Naive B cell (primary cell): Measurements from ENCODE around the gene ANKRD40CL. TPM values are rescaled to one million over a fixed set of nuclear protein-coding genes. Genes with fewer than 3 reads are reported as not detected.
A peak's percentile ranks its signal among the peaks of the same experiment; 100 is the strongest.

Source experiments
- ATAC-seq, 2 donors: fragments of 150-1000 bp; cut with Tn5 transposase; 2 replicates each; pipeline ENCODE4 v1.10.0; 2021; ENCODE audit warnings: low read depth in 2 of 2, mild to moderate bottlenecking in 2 of 2, moderate library complexity in 2 of 2
- DNase-seq: peaks from one replicate; pipeline ENCODE4 v3.0.0; 2022
- H3K27ac Mint-ChIP-seq, 6 donors: one replicate each; pipeline ENCODE4 v1.8.0; 2020 to 2022; ENCODE audit warnings: mild to moderate bottlenecking in 6 of 6, mixed read lengths in 6 of 6, moderate library complexity in 5 of 6, inconsistent platforms in 2 of 6
- H3K27me3 Mint-ChIP-seq, 3 donors: one replicate each; pipeline ENCODE4 v1.8.0; 2021 to 2022; ENCODE audit warnings: mixed read lengths in 3 of 3, mild to moderate bottlenecking in 1 of 3
- H3K36me3 Mint-ChIP-seq, 2 donors: one replicate each; pipeline ENCODE4 v1.8.0; 2020 to 2022; ENCODE audit warnings: mixed read lengths in 2 of 2, inconsistent platforms in 1 of 2, mild to moderate bottlenecking in 1 of 2
- H3K4me1 Mint-ChIP-seq, 3 donors: one replicate each; pipeline ENCODE4 v1.8.0; 2020 to 2022; ENCODE audit warnings: mixed read lengths in 3 of 3, inconsistent platforms in 1 of 3, mild to moderate bottlenecking in 1 of 3, moderate library complexity in 1 of 3
- H3K4me3 Mint-ChIP-seq, 8 donors: one replicate each; pipeline ENCODE4 v1.8.0; 2020 to 2022; ENCODE audit warnings: mild to moderate bottlenecking in 8 of 8, mixed read lengths in 8 of 8, moderate library complexity in 8 of 8, inconsistent platforms in 2 of 8
- H3K9me3 Mint-ChIP-seq, 7 donors: one replicate each; pipeline ENCODE4 v1.8.0; 2020 to 2022; ENCODE audit warnings: mixed read lengths in 7 of 7, mild to moderate bottlenecking in 5 of 7, inconsistent platforms in 2 of 7, moderate library complexity in 1 of 7
- polyA plus RNA-seq, 6 donors: library from polyadenylated mRNA; unstranded; fragments of 300-500 nt; fragmentation: Illumina TruSeq; gene quantifications; one replicate each; pipeline ENCODE4 v1.2.3, GENCODE V29; 2021; ENCODE audit warnings: low read depth in 6 of 6

ANKRD40CL gene
- polyA plus RNA-seq, 6 donors from 2014 or later, result not detected

DNA sequence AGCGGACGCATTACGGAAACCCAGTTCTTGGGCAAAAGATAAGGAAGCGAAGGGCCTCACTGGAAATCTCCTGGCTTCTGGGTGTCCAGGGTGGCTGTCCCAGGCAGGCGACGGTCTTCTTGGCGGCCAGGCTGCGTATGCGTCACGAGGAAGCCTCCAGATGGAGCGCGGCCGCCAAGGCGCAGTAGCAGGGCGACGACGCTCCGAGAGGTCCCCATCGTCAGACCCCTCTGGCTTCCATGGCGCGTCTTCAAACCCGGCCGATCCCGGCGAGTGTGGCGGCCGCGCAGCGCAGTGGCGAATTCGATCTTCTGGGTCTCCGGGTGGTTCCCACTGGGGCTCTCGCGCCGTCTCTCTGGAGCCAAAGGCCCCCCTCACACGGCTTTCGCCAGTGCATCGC is 13.8 kb upstream of the ANKRD40CL start:
- Mint-ChIP-seq H3K9me3 (no peaks in the 10 kb centered on the region), H3K36me3 (no peaks in the 10 kb centered on the region), H3K4me1 (peaks cover 5 to 6% (median 5%) of the 10 kb centered on the region in 3 donors), H3K27me3 (peaks cover 2 to 14% (median 5%) of the 10 kb centered on the region in 3 donors), H3K27ac (no peak overlapping the region), H3K4me3 (peak overlapping the region in 1 of 8 donors; percentile 60)
- no peak for DNase-seq
- no peak for ATAC-seq

DNA sequence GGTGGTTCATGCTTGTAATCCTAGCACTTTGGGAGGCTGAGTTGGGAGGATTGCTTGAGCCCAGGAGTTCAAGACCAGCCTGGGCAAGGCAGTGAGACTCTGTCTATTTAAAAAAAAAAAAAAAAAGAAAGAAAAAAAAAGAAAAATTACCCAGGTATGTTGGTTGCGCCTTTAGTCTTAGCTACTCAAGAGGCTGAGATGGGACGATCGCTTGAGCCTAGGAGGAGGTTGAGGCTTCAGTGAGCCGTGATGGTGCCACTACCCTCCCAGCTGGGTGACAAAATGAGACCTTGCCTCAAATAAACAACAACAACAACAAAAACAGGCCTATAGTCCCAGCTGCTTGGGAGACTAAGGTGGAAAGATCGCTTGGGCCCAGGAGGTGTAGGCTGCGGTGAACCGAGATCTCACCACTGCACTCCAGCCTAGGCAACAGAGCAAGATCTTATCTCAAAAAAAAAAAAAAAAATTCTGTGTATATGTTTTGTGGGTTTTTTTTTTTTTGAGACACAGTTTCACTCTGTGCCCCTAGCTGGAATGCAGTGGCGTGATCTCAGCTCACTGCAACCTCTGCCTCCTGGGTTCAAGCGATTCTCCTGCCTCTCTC is 12.5 kb upstream of the ANKRD40CL start:
- no peak for ATAC-seq

GRCh38 chr17:50778988-50779387 is 11.7 kb upstream of the ANKRD40CL start:
- Mint-ChIP-seq H3K27ac (no peak overlapping the region), H3K9me3 (no peaks in the 10 kb centered on the region), H3K4me1 (peaks cover 5 to 6% (median 5%) of the 10 kb centered on the region in 3 donors), H3K4me3 (peak overlapping the region in 1 of 8 donors; percentile 35), H3K27me3 (peaks cover 0 to 14% (median 5%) of the 10 kb centered on the region in 3 donors), H3K36me3 (no peaks in the 10 kb centered on the region)
- ATAC-seq (no peak), DNase-seq (no peak)

More for the DNA sequence above, 12.5 kb upstream of the ANKRD40CL start:
- H3K4me3 Mint-ChIP-seq, result peak overlapping the region in 1 of 8 donors; percentile 43
- H3K27ac Mint-ChIP-seq, result no peak overlapping the region
- no peaks in the 10 kb centered on the region for H3K9me3 Mint-ChIP-seq
- no peak for DNase-seq
- H3K4me1 Mint-ChIP-seq, result peaks cover 5 to 6% (median 5%) of the 10 kb centered on the region in 3 donors
- H3K36me3 Mint-ChIP-seq, result no peaks in the 10 kb centered on the region
- H3K27me3 Mint-ChIP-seq, result peaks cover 0 to 14% (median 5%) of the 10 kb centered on the region in 3 donors

- no peak overlapping the region for H3K4me3 Mint-ChIP-seq
- H3K27ac Mint-ChIP-seq, result no peak overlapping the region
- peaks cover 0 to 14% (median 5%) of the 10 kb centered on the region in 3 donors for H3K27me3 Mint-ChIP-seq
Observed at GRCh38 chr17:50778471-50778870, 11.2 kb upstream of the ANKRD40CL start.

GRCh38 chr17:50775926-50776325 is 8.6 kb upstream of the ANKRD40CL start:
- Mint-ChIP-seq H3K27ac (no peak overlapping the region), H3K9me3 (no peaks in the 10 kb centered on the region), H3K4me1 (peaks cover 0 to 3% (median 0%) of the 10 kb centered on the region in 3 donors)

More at GRCh38 chr17:50778471-50778870, 11.2 kb upstream of the ANKRD40CL start:
- ATAC-seq, result no peak
- H3K36me3 Mint-ChIP-seq, result no peaks in the 10 kb centered on the region
- peaks cover 5 to 6% (median 5%) of the 10 kb centered on the region in 3 donors for H3K4me1 Mint-ChIP-seq
- DNase-seq, result no peak
- H3K9me3 Mint-ChIP-seq, result no peaks in the 10 kb centered on the region

DNA sequence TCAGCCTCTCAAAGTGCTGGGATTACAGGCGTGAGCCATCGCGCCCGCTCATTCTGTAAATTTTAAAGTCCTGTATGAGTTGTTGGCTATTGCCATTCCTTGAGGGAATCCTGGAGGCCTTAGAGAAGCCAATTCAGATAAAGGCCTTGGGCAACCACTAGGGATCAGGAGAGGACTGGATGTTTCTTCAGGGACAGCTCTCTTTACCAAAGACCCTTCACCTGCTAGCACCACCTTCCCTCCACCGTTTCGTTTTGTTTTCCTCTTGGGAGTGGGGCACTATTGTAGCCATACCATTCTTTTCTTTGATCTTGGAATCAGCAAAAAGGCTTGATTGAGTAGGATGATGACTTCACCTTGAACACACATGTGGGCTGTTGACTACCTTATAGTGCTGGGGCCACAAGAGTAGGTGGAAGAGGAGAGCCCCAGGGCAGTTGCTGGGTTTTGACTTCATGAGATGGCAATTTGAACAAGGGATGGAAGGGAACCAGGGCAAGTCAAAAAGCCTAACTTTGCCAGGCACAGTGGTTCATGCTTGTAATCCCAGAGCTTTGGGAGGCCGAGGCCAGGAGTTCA is 7.0 kb upstream of the ANKRD40CL start:
- peaks cover 0 to 3% (median 0%) of the 10 kb centered on the region in 3 donors for H3K4me1 Mint-ChIP-seq
- H3K9me3 Mint-ChIP-seq, result no peaks in the 10 kb centered on the region
- DNase-seq (no peak), ATAC-seq (no peak)
- H3K36me3 Mint-ChIP-seq, result no peaks in the 10 kb centered on the region
- no peak overlapping the region for H3K4me3 Mint-ChIP-seq
- no peak overlapping the region for H3K27ac Mint-ChIP-seq
- H3K27me3 Mint-ChIP-seq, result no peaks in the 10 kb centered on the region

More at GRCh38 chr17:50775926-50776325, 8.6 kb upstream of the ANKRD40CL start:
- no peak overlapping the region for H3K4me3 Mint-ChIP-seq
- no peaks in the 10 kb centered on the region for H3K27me3 Mint-ChIP-seq
- ATAC-seq (no peak), DNase-seq (no peak)
- no peaks in the 10 kb centered on the region for H3K36me3 Mint-ChIP-seq

DNA sequence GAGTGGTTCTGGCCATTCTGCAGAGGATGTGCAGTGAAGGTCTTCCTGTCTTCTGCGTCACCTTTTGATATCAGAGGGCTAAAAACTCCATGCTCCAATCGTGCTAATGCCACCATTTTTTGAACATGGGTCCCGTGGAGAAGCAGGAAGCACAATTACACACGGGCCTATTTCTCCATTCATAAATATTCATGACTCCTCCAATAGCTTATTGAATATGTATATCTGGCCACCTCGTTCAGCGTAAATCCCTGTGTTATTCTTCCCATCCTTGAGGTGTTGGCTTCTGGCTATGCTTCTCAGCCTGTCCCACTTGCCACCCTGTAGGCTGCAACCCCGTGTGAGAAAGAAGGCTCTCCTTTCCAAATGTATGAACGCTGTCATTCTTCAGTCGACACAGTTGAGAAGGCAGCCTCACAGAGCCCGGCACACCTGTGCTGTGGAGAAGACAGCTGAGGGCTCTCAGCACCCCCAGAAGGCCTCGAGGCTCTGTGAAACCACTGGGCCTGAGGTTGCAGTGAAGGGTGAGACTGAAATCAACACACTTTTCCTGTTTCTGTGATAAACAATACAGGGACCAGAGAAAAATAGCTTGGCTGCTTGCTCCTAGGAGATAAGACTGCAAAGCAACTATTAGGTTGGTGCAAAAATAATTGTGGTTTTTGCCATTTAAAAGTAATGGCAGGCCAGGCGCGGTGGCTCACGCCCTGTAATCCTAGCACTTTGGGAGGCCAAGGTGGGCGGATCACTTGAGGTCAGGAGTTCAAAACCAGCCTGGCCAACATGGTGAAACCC is 4.9 kb upstream of the ANKRD40CL start:
- peaks cover 0 to 5% (median 3%) of the 10 kb centered on the region in 3 donors for H3K4me1 Mint-ChIP-seq
- ATAC-seq, result no peak
- H3K27ac Mint-ChIP-seq, result peak overlapping the region in 1 of 6 donors; percentile 38
- no peaks in the 10 kb centered on the region for H3K36me3 Mint-ChIP-seq
- H3K4me3 Mint-ChIP-seq, result no peak overlapping the region
- no peak for DNase-seq
- H3K27me3 Mint-ChIP-seq, result no peaks in the 10 kb centered on the region
- H3K9me3 Mint-ChIP-seq, result no peaks in the 10 kb centered on the region

DNA sequence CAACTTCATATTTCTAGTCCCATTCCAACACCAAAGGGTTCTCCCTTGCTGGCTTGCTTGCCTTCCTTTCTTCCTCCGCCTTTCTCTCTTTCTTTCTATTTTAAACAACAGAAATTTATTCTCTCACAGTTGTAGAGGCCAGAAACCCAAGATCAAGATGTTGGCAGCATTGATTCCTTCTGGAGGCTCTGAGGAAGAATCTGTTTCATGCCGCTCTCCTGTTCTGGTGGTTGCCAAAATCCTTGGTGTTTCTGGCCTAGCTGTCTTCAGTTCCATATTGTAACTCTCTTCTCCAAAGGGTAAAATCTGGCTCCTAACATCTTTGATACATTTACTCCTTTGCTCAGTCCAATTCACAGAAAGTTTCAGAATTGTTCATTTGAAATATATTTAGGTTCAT is 3.0 kb upstream of the ANKRD40CL start:
- H3K27me3 Mint-ChIP-seq, result no peaks in the 10 kb centered on the region
- H3K4me3 Mint-ChIP-seq, result no peak overlapping the region
- DNase-seq (no peak), ATAC-seq (no peak)
- H3K9me3 Mint-ChIP-seq, result no peaks in the 10 kb centered on the region
- H3K36me3 Mint-ChIP-seq, result no peaks in the 10 kb centered on the region
- H3K27ac Mint-ChIP-seq, result no peak overlapping the region
- H3K4me1 Mint-ChIP-seq, result peaks cover 11 to 20% (median 14%) of the 10 kb centered on the region in 3 donors

DNA sequence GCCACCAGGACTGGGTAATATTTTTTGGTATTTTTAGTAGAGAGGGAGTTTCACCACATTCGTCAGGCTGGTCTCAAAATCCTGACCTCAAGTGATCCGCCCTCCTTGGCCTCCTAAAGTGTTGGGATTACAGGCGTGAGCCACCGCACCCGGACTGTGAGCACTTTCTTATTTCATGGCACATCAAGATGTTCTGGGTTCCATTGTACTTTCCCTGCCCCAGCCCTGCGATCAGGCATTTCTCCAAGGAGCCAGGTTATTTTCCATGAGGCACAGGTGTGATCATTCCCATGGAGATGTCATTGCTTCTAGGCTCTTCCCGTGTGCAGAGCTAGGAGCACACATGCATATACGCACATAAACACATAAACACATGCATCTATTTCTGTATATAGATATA is 2.6 kb upstream of the ANKRD40CL start:
- Mint-ChIP-seq H3K4me3 (no peak overlapping the region), H3K36me3 (no peaks in the 10 kb centered on the region), H3K27ac (no peak overlapping the region), H3K4me1 (peaks cover 15 to 24% (median 19%) of the 10 kb centered on the region in 3 donors), H3K9me3 (no peaks in the 10 kb centered on the region), H3K27me3 (no peaks in the 10 kb centered on the region)
- ATAC-seq, result no peak
- no peak for DNase-seq

DNA sequence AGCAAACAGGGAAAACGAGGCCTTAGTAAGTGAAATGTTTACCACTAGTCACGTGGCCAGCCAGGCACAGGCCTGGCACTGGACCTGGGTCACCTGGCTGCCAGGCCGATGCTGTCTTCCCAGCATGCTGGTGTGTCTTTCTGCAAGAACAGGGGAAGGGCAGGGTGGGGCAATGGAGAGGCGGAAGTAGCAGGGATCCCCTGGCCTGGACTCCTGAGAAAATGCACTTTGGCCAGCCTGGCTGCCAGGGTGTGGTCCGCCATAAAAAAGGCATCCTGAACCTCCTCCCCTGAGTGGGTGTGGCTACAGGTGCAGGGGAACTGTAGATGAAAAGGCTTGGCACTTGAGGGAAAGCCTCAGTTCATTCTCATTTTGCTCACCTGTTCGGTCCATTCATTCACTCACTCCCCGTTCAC is 1.0 kb upstream of the ANKRD40CL start:
- peaks cover 25 to 35% (median 31%) of the 10 kb centered on the region in 3 donors for H3K4me1 Mint-ChIP-seq
- no peak for ATAC-seq
- H3K9me3 Mint-ChIP-seq, result no peaks in the 10 kb centered on the region
- H3K36me3 Mint-ChIP-seq, result no peaks in the 10 kb centered on the region
- no peak overlapping the region for H3K27ac Mint-ChIP-seq
- no peak for DNase-seq
- H3K27me3 Mint-ChIP-seq, result no peaks in the 10 kb centered on the region
- H3K4me3 Mint-ChIP-seq, result no peak overlapping the region

DNA sequence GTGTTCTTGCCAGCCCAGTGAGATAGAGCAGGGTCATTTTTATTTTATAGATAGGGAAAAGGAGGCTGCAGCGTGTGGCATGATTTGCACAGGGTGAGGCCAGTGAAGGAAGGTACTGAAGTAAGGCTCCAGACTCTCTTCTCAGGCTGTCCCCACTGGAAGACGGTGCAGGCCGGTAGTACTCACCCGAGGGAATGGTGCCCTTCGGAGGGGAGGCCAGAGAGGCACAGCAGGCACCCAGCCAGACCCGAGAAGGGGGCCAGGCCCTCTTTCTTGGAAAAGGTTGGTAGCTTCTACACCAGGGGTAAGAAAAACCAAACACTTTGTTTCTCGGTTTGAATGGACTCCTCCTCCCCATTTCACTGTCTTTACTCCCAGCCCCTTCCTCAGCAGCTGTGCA is 288 bp downstream of the ANKRD40CL start:
- Mint-ChIP-seq H3K9me3 (no peaks in the 10 kb centered on the region), H3K27ac (peak overlapping the region in 1 of 6 donors; percentile 78), H3K4me3 (peak overlapping the region in 1 of 8 donors; percentile 9), H3K27me3 (no peaks in the 10 kb centered on the region), H3K36me3 (no peaks in the 10 kb centered on the region), H3K4me1 (peaks cover 27 to 40% (median 39%) of the 10 kb centered on the region in 3 donors)
- DNase-seq (no peak), ATAC-seq (no peak)

DNA sequence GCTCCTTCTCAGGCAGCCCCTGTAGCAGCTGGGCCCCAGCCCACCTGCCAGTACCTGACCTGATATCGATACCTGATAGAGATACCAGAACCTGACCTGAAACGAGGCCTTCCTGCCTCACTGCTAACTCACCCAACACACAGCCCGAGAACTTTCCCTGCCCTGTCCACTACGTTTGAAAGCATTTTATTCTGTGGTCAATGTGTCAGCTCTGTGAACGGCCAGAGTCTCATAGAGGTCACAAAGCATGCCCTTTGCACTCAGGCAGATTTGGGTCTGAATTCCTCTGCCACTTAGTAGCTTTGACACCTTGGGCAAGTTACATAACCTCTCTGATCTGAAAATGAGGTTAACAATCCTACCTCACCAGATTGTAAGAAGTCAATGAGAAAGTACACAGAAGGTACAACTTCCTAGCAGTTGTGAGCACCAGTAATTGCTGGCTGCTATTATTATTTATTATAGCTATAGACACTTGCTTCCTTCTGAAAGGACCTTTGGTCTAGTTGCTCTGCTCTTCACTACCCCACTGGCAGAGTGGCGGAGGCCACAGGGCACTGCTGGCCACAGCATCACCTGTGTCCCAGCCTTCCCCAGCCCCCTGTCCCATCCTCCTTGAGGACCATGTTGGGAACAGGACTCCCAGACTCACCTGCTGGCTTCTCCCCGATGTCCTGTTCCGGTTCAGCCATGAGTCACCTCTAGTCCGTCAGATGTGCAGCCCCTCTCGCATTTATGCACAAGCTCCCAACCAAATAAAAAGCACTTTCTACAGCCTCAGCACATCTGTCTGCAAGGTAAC is 895 bp downstream of the ANKRD40CL start:
- H3K27me3 Mint-ChIP-seq, result no peaks in the 10 kb centered on the region
- H3K4me1 Mint-ChIP-seq, result peaks cover 27 to 42% (median 39%) of the 10 kb centered on the region in 3 donors
- DNase-seq (no peak), ATAC-seq (no peak)
- no peaks in the 10 kb centered on the region for H3K36me3 Mint-ChIP-seq
- peak overlapping the region in 4 of 6 donors; percentile 37 to 81 (median 70) for H3K27ac Mint-ChIP-seq
- H3K9me3 Mint-ChIP-seq, result no peaks in the 10 kb centered on the region
- peak overlapping the region in 4 of 8 donors; percentile 39 to 79 (median 48) for H3K4me3 Mint-ChIP-seq
